ENCODE results near the gene OR51B6.
"Not testable (repeated sequence)": the region's sequence is repeated elsewhere in the genome, so short reads cannot be mapped to it uniquely, and the experiment has no call there.

- TF ChIP-seq POLR2A (IDR thresholded peaks at IDR 0.05; ENCODE audit: low read depth, low read length); POLR2AphosphoS5 (IDR thresholded peaks at IDR 0.05; ENCODE audit: insufficient read depth, low read depth, low read length); CTCF (IDR thresholded peaks at IDR 0.05; ENCODE audit: extremely low read depth in 1 of 2, insufficient read depth in 1 of 2, low read depth in 1 of 2, low read length in 2 of 2); JUN (IDR thresholded peaks at IDR 0.05; ENCODE audit: borderline replicate concordance, insufficient read depth, insufficient read length, low read depth); EZH2 (IDR thresholded peaks at IDR 0.05; ENCODE audit: borderline replicate concordance, low read depth, low read length, severe bottlenecking); FOS (IDR thresholded peaks at IDR 0.05; ENCODE audit: borderline replicate concordance, insufficient read depth, low read length); GATA2 (IDR thresholded peaks at IDR 0.05; ENCODE audit: insufficient read depth, insufficient read length, low read depth, low read length): not testable (repeated sequence)
Measured at GRCh38 chr11:5356031-5356430, 4.7 kb downstream of the OR51B6 start.
